ENCODE data around the gene SASH3. TPM values are rescaled to one million over a fixed set of nuclear protein-coding genes. Genes with fewer than 3 reads are reported as not detected.

Gene SASH3
- total and polyA plus RNA-seq, 2 donors (not counting 1 experiment from before 2014, with no cell fraction given) = 224 to 240 TPM

GRCh38 chrX:129772796-129773431 lies 6.8 kb upstream of the SASH3 start:
- Mint-ChIP-seq H3K9me3 (ENCODE audit: insufficient read depth) (no peaks in the 10 kb centered on the region), H3K27ac (peak overlapping the region; percentile 97), H3K4me3 (peak overlapping the region; percentile 75), H3K27me3 (no peaks in the 10 kb centered on the region), H3K4me1 (peaks cover 72% of the 10 kb centered on the region)
- DNase-seq (peak; percentile 91), ATAC-seq (ENCODE audit: low read depth) (peak; percentile 71)
- peaks cover 18% of the 10 kb centered on the region for H3K79me2 ChIP-seq (ENCODE audit: control insufficient read depth, insufficient read depth, low read length)
- POLR2A ChIA-PET = interaction anchor here (0.6 to 2.7 kb wide), 8 partner anchors 9 to 95 kb away, joined by 3 to 35 read pairs (median 4); no protein-coding TSS in a partner anchor
- H3K27ac ChIP-seq (ENCODE audit: low read length in 2 of 2) = peak overlapping the region; percentile 88 to 90
- H2AFZ ChIP-seq (ENCODE audit: insufficient read depth, low read depth, low read length, poor library complexity, severe bottlenecking) = no peak overlapping the region
- no peaks in the 10 kb centered on the region for H3K9me3 ChIP-seq (ENCODE audit: control extremely low read depth in 1 of 3, control insufficient read depth in 2 of 3, insufficient read depth in 1 of 3, low read length in 2 of 3)
- H3K36me3 ChIP-seq (replicated peaks in 1 of 2; ENCODE audit: control extremely low read depth in 1 of 2, control insufficient read depth in 1 of 2, extremely low read depth in 1 of 2, insufficient read depth in 2 of 2, low read length in 1 of 2) = no peaks in the 10 kb centered on the region
- intact Hi-C loops (cut with micrococcal nuclease) = loop anchor here (1.0 to 2.0 kb wide), 3 partner anchors 8 to 14 kb away; no protein-coding TSS in a partner anchor
- H3K4me3 ChIP-seq (ENCODE audit: control extremely low read depth in 1 of 5, extremely low read depth in 1 of 5, insufficient read depth in 1 of 5, low read depth in 2 of 5, low read length in 4 of 5) = no peak overlapping the region
- CTCF ChIA-PET = interaction anchor here (0.7 to 4.0 kb wide), 16 partner anchors 10 to 94 kb away, joined by 3 to 32 read pairs (median 4); no protein-coding TSS in a partner anchor
- no peaks in the 10 kb centered on the region for H4K20me1 ChIP-seq (ENCODE audit: control insufficient read depth, insufficient read depth, low read length, poor library complexity, severe bottlenecking)
- H3K27me3 ChIP-seq (replicated peaks in 1 of 4; ENCODE audit: control extremely low read depth in 1 of 4, control insufficient read depth in 3 of 4, insufficient read depth in 4 of 4, low read length in 3 of 4) = no peaks in the 10 kb centered on the region
- peaks cover 87 to 98% of the 10 kb centered on the region in 2 donors for H3K4me1 ChIP-seq (ENCODE audit: control insufficient read depth in 2 of 2, insufficient read depth in 2 of 2, low read length in 2 of 2)
- no peak for TF ChIP-seq EZH2 (IDR thresholded peaks at IDR 0.05; ENCODE audit: borderline replicate concordance, insufficient read depth, low read depth, low read length, poor library complexity, severe bottlenecking)
- TF ChIP-seq CTCF (IDR thresholded peaks at IDR 0.05) = no peak
- WGBS (ENCODE audit: insufficient coverage) = 6% methylated on average over 6 of the region's 14 CpGs
- peak overlapping the region; percentile 56 for H3K4me2 ChIP-seq (replicated peaks; ENCODE audit: low read depth, low read length, poor library complexity, severe bottlenecking)
- H3K9ac ChIP-seq (ENCODE audit: low read length) = no peak overlapping the region
